HG03103 (cell line): ENCODE results near the gene RNF150.
"Not testable (repeated sequence)": the region's sequence is repeated elsewhere in the genome, so short reads cannot be mapped to it uniquely, and the experiment has no call there.

Source experiments
- ATAC-seq: cut with Tn5 transposase; IDR thresholded peaks from one replicate; pipeline ENCODE4 v1.9.1; 2021; ENCODE audit warnings: low read depth; ENCODE audit not compliant: unreplicated experiment

The RNF150 gene

DNA sequence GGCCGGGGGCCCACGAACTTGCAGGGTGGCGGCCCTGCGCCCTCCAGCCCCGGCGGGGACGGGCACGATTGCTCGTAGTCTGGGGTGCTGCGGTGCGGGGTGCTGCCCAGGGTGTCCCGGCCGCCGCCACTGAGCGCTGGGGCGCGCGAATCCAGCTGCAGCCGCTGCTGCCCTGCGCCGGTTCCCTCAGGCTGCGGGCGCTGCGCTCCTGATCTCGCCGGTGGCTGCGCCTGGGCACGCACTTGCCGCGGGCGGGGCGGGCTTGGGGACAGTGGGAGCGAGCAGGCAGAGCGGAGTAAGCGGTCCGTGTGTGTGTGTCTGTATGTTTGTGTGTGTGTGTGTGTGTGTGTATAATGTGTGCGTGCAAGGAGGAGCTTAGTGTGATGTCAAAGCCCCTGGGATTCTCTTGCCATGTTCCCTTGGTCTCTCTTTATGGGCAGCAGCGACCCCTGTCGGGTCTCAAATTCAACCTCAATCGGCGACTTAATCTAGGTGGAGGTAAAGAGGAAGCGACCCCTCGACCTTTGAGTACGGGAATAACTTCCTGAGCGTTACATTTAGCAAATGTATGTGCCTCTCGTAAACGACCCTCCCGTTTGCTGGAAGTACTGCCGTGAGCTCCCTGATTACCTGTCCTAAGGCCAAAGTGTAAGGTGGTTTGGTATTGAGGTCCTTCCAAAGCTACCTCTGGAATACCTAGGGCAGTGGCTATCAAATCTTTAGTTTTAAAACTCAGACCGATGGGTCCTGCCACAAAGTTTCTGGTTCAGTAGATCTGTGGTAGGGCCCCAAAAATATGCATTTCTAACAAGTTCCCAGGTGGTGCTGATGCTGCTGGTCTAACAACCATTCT is at the start of gene RNF150:
Gene RNF150, minus strand, starts transcription at position 324 of the 853 bp plus-strand sequence.
- peak; percentile 82 for ATAC-seq

GRCh38 chr4:141180991-141181761 is 47.9 kb upstream of the RNF150 start:
- no peak for ATAC-seq

GRCh38 chr4:141179474-141180373 is 46.5 kb upstream of the RNF150 start:
- no peak for ATAC-seq

GRCh38 chr4:141177171-141177570 is 43.9 kb upstream of the RNF150 start:
- no peak for ATAC-seq

GRCh38 chr4:141174457-141174856 is 41.2 kb upstream of the RNF150 start:
- ATAC-seq = peak; percentile 68

- no peak for ATAC-seq
Observed at GRCh38 chr4:141170671-141171070, 37.4 kb upstream of the RNF150 start.

DNA sequence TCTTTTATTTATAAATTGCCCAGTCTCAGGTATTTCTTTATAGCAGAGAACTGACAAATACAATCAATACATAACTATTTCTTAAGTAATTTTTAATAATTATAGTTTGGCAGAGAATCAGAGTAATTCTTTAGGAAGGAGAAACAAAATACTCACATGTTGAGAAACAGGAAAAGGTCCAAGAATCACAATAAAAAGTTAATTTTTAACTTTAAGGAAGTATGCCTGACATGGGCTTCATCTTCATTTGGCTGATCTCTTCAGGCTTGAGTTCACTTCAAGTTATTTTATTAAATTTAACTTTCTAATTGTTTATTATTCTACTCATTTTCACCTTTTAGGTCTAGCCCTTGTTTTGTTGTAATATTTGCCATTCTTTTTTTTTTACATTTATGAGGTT is 36.1 kb upstream of the RNF150 start:
- no peak for ATAC-seq

DNA sequence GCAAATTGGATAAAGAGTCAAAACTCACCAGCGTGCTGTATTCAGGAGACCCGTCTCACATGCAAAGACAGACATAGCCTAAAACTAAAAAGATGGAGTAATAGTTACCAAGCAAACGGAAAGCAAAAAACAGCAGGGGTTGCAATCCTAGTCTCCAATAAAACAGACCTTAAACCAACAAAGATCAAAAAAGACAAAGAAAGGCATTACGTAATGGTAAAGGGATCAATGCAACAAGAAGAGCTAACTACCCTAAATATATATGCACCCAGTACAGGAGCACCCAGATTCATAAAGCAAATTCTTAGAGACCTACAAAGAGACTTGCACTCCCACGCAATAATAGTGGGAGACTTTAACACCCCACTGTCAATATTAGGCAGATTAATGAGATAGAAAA is 31.7 kb upstream of the RNF150 start:
- not testable (repeated sequence) for ATAC-seq

GRCh38 chr4:141159027-141159426 is 25.8 kb upstream of the RNF150 start:
- no peak for ATAC-seq

- no peak for ATAC-seq
Observed at GRCh38 chr4:141158219-141158618, 24.9 kb upstream of the RNF150 start.

GRCh38 chr4:141155586-141155985 is 22.3 kb upstream of the RNF150 start:
- ATAC-seq = no peak

DNA sequence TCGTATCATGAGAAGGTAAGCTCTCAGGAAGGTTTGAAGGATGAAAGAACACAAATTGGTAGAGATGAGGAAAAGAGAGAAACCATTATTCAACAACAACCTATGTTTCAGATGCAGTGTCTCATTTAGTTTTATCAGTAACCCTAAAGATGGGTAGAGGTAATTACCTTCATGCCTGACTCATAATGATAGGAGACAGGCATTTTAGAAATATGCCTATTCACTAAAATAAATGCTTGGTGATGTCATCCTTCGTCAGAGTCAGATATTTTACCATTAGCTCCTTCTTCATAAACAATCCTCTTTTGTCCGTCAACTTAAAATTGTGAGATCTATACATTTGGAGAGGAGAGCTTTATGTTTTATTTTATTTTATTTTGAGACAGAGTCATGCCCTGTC is 21.5 kb upstream of the RNF150 start:
- no peak for ATAC-seq

DNA sequence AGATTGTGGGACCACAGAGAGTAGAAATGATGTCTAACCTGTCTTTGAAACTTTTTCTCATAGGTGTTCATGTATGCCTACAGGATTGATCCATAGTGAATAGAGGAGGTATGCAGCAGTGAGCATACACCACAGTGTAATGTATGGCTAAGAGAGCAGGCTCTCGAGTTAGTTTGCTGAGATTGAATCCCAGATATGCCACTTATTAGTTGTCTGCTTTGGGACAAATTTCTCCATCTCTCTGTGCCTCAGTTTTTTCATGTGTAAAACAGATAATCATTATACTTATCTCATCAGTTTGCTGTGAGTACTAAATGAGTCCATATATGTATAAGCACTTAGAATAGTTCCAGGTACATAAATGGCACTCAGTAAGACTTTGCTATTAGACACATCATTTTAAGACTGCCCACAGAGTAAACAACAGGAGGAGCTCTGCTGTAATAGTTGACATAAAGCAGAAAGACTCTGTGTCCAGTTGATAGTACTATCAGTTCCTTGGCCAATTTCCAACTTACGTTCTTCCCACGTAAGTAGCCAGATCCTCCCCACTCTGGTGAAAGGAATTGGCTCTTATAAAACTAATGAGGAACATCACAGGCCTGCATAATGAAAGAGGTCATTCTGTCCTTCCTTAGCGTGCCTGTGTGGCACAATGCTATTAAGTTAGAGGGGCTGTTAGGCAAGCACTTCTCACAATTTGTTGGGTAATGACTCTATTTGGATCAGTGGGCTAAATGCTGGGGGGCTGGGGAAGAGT is 20.7 kb upstream of the RNF150 start:
- ATAC-seq = no peak

GRCh38 chr4:141144207-141144606 is 10.9 kb upstream of the RNF150 start:
- no peak for ATAC-seq

- no peak for ATAC-seq
Observed at GRCh38 chr4:141142423-141142822, 9.2 kb upstream of the RNF150 start.

DNA sequence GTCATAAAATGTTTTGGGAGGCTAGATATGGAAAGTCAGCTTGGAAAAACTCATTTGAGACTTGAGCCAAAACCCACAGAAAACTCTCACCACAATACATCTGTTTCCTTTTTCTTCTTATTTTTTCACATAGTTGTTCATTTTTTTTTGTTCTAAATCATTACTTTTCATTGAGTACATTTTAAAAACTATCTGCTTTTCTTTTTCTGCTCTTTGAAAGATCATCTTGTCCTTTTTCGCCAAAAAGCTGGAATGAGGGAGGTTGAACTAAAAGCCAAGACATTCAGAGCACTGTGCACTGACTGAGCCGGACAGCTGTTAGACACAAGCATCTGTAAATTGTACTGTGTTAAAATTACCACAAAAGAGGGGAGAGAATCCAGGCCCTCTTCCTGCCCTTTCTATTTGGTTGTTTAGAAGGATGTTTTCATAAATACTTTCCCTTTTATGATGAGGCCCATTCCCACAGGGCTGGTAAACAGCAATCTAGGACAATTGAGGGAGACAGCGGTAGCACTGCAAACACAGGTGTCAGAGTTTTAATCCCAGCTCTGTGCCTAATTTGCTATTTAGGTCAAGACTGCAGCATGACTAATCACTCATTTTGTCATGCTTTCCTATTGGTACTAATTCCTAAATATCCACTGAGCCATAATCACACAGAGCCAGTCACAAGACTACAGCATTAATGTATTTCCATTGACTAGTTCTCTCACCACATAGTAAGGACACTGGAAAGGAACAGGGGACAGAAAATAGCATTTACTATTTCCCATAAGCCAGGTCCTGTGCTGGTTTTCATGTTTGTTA is 7.3 kb upstream of the RNF150 start:
- ATAC-seq = no peak

GRCh38 chr4:141133999-141134995 is 1.0 kb upstream of the RNF150 start:
- ATAC-seq = no peak

DNA sequence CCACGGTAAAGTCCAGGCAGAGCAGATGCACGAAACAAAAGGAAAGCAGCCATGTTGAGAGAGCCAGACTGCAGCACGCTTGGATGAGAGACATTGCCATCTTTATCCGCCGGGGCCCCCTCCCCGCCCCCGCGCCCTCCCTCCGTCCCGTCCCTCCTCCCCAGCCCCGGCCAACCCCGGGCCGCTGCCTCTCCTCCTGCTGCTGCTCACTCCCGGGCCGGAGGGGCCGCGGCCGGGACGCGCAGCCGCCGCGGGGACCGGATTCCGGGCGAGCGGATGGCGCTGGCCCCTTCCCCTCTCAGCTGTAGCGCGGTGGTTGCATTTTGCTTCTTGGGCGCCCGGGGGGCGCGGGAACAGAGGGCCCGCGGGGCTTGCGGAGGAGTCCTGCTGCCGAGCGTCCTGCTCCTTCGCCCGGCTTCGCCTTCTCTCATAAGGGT is 542 bp downstream of the RNF150 start:
- peak; percentile 5 for ATAC-seq
